NCI-H82 treated with DMSO at 0.1 percent for 48 hours (cell line): Measurements from ENCODE around the gene RPL23.
"Not testable (repeated sequence)": the region's sequence is repeated elsewhere in the genome, so short reads cannot be mapped to it uniquely, and the experiment has no call there.

Experiments
- DNase-seq: peaks from one replicate; lab custom pipeline; 2025; ENCODE audit not compliant: unreplicated experiment; lab: John Stamatoyannopoulos, UW

Gene RPL23

DNA sequence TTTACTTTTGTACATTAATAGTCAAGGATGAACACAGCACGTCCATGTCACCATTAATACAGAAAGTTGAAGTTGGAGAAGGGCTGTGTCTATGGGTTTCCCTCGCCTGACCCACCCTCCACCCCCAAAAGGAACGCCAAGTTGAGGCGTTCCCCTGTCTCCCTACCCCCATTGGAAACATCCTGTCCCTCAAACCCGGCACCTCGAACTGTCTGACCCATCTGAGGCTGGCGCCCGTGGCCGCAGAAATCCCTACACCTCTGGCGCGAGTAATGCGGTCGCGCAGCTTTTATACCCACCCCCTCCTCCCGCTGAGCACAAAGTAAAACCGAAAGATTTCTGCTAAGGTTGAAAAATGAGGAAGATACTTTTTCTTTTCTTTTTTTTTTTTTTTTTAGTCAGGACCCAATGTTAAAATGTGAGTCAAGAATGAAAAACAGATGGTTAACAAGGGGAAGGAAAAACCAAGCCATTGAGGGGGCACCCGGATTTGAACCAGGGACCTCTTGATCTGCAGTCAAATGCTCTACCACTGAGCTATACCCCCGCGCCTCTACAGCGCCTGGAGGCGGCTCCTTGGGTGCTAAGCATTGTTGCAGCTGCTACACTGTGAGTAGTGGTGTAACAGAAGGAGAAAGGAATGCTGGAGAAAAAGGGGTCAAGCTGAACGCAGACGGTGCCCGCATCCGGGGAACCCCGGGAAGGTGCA lies 15.4 kb upstream of the RPL23 start:
- peak; percentile 58 for DNase-seq

DNA sequence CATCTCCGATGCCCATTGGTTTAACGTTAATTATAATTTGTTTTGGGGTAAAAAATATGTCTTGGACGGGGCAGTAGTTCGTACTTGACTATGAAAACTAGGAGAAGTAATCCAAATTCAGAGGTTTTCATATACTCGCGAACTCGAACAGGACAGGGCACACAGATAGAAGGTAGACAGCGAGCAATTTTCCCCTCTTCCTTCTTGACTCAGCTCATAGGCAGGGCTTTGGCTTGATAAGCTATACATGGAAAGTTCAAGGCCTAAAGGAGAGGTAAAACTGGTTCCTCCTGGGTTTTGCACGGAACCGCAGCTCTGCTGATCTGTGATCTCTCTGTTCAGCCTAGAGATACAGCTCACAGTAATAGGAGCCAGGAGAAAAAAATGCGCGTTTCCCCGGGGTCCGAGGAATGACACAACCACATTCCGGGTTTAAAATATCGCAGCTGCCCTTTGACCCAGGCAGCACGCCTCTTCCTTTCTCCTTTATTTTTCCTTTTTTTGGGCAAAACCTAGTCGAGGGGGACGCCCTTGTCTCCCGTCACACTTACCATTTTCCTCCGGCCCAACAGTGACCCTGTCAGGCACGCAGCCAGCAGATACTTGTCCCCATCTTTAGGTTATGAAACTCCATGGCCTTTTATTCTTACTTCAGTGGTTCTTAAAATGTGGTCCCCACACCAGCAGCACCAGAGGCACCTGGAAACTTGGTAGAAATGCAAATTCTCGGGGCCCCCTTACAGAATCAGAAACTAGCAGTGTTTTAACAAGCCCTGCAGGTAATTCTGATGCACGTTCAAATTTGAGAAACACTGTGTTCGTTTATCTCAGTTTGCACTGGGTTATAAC lies 14.7 kb upstream of the RPL23 start:
- DNase-seq: no peak

DNA sequence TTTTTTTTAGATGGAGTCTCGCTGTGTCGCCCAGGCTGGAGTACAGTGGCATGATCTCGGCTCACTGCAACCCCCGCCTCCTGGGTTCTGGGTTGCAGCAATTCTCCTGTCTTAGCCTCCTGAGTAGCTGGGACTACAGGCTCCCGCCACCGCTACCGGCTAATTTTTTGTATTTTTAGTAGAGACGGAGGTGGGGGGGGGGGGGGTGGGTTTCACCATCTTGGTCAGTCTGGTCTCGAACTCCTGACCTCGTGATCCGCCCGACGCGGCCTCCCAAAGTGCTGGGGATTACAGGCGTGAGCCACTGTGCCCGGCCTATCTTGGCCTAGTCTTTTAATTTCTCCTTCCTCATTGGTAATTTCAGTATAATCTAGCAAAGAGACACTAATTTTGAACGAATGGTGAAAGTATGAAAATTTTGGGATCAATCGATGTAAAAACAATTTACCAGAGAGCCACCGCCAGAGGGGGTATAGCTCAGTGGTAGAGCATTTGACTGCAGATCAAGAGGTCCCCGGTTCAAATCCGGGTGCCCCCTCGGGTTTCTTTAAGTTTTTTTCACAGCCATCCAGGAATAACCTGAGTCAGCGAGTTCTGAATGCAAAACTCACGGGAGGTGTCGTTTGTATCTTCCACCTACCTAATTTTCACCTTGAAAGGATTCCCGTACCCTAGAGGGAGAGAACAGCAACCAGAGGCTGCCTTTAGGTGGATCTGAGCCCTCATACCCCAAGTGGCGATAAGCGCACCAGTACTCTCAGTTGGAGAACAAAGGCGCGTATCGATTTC lies 13.9 kb upstream of the RPL23 start:
- peak; percentile 33 for DNase-seq

GRCh38 chr17:38864636-38865398 lies 11.3 kb upstream of the RPL23 start:
- DNase-seq: no peak

- DNase-seq: no peak
Observed at GRCh38 chr17:38861399-38861843, 7.9 kb upstream of the RPL23 start.

- no peak for DNase-seq
Observed at GRCh38 chr17:38857271-38857670, 3.8 kb upstream of the RPL23 start.

- DNase-seq: not testable (repeated sequence)
Observed at GRCh38 chr17:38855101-38855714, 1.7 kb upstream of the RPL23 start.

DNA sequence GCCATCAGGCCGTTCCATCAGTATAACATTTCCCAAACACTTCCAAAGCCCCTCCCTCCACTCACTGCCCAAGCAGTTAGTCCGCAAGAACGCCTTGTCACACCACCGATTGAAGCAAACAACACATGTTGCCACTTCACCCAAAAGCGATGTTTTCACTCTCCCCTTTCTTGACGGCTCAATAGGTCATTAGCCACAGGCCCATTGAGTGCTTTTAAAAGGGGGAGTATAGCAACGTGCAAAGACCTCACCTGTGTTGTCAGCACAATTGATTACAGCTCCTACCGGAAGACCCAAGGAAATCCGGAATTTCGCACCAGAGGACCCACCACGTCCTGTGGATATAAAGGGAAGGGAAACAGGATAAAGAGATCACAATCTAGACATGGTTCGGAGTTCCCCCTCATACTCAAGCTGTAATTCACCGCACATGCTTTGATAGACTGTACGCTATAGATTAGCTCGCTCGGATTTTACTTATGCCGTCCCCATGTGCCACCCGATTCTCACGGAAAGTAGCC lies 690 bp downstream of the RPL23 start:
- DNase-seq: no peak

DNA sequence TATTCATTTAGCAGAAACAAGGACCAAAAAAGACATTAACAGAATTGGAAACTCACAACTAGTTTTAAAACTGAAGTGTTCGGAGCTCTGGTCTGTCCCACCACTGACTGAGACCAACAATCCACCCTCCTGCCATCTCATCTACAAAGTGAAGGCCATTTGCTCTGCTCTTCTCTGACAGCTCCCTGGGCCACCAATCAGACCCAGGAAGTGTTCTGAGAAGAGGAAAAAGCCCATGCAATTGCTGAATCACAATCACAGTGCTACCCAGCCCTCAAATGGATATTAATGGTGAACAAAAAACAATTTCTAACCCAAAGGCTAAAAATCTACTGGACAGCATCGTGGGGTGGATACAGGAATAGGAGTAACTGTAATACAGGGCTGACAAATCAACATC lies 2.1 kb downstream of the RPL23 start:
- DNase-seq: no peak

DNA sequence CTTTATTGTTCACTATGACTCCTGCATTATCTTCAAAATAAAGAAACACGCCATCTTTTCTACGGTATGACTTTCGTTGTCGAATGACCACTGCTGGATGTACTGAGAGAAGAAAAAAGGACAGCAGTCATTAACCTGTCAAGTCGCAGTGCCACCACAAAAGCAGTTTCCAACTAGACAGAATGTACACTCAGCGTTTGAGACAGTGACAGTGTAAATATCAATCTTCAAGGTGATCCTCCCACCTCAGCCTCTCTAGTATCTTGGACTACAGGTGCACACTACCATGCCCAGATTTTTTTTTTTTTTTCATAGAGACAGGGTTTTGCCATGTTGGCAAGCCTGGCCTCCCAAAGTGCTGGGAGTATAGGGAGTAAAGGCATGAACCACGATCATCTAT lies 3.1 kb downstream of the RPL23 start:
- no peak for DNase-seq

DNA sequence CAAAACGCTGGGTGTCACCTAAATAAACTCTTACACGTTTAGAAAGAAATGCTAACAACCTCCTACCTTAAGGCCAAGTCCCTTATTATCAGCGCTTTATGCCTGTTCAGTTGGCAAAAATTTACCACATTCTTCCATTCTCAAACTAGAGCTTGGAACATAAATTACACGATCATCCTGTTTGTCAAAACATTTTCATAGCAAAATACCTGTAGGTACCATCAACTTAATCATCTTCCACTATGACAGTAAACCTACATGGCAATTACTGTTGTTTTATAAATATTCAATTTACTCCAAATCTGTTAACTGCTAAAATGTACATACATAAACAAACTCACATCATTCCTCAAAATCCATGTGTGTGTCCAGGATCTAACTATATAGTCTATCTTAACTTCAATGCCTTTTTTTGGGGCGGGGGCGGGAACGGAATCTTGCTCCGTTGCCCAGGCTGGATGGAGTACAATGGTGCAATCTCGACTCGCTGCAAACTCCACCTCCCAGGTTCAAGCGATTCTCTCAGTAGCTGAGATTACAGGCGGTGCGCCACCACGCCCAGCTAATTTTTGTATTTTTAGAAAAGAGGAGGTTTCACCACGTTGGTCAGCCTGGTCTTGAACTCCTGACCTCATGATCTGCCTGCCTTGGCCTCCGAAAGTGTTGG lies 4.4 kb downstream of the RPL23 start:
- DNase-seq: no peak

DNA sequence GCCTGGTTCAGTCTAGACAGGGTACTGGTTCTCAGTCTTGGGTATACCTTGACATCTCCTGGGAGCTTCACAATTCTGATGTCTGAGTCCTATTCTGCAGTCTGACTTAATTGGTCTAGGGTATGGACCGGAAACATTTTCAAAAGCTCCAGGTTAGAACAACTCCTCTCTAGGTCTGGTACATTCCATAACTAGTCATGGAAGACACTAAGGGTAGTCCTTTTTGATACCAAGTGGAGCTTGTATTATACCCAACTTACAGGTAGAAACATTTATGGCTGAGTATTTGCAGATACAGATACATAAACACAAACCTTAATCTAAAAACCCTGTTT lies 5.0 kb downstream of the RPL23 start:
- no peak for DNase-seq

GRCh38 chr17:38844261-38844757 lies 9.2 kb downstream of the RPL23 start:
- no peak for DNase-seq

GRCh38 chr17:38825762-38826247 lies 27.7 kb downstream of the RPL23 start:
- no peak for DNase-seq

DNA sequence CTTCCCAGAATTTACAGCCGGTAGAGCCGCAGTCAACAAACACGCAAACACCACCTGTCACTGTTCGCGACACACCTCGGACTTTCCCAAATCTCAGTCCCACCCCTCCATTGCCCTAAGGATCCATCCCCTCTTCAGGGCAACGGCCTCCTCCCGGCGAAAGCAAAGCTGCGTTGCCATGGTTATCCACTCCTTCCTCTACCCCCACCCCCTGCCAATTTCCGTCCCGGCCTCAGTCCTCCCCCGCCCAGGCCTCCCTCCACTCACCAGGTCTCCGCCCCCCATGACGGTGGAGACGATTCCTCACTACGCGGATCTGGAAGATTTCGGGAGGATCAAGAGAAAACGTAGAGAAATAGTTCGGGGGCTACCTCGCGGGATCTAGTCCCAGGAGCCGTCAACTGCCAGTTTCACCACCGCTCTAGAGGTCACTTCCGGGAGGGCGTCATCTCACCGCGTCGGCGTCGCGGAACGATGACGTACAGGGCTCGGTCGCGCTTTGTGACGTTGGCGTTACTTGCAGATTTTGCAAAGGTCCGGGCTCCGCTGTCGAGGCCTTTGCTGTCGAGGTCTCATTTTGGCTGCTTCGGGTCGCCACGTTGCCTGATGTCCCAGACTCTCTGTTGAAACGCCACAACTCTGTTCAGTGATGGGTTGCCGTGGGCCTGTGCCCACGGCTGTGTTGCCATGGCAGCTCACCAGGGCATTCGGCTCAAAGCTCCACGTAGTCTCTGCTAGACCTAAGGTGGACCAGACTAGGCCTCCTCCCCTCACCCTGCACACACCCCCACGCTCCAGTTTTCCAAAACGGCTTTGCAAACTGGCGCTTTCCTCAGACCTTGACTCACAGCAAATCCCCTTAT lies 28.4 kb downstream of the RPL23 start, which contains the start of gene CWC25:
Gene CWC25 (minus strand): TSS at position 423 of the 863 bp plus-strand sequence. CDS start 138 bp downstream, at position 285.
- DNase-seq: peak; percentile 87

DNA sequence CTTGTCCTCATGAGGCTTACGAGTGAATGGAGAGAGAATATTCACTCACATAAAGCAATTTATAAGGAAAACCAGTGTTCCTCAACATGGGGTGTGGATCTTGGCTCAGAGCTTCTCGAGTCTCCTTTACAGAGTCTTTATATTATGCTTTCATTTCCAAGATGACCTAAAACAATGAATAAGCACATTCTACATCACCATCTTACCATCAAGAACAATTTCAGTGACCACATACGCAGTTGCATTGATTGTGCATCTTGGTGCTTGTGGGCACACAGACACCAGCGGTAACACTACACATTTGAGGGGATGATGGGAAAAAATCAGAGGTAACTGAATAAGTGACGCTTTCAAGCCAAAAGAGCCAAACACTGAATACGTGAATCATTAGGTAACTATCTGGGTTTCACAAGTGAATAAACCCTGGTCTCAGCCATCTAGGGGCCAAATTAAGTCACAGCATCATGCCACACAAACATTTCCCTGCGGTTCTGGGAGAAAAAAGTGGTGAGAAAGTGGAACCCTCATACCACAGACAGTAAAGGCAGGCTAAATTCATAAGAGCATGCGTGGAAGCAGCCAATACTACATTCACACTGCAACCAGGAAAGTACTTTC lies 37.8 kb downstream of the RPL23 start:
- DNase-seq: no peak

- no peak for DNase-seq
Observed at GRCh38 chr17:38809828-38810227, 43.7 kb downstream of the RPL23 start.

GRCh38 chr17:38800237-38800760 lies 53.2 kb downstream of the RPL23 start:
- DNase-seq: no peak
